D721Med (cell line): Measurements from ENCODE around the gene SCCPDH.
A peak's percentile ranks its signal among the peaks of the same experiment; 100 is the strongest.
"Not testable (repeated sequence)": the region's sequence is repeated elsewhere in the genome, so short reads cannot be mapped to it uniquely, and the experiment has no call there.

Experiments
- DNase-seq: peaks from one replicate; pipeline ENCODE4 v3.0.0; 2011; ENCODE audit warnings: low spot score; ENCODE audit not compliant: insufficient read length
- FAIRE-seq: peaks from 2 replicates; lab custom pipeline; 2011; peaks lifted over from hg19 to GRCh38; lab: Jason Lieb, UNC
- CTCF ChIP-seq: IDR thresholded peaks from 2 replicates; pipeline ENCODE4 v1.5.1; 2012; ENCODE audit warnings: mild to moderate bottlenecking, control low read depth; ENCODE audit not compliant: insufficient read depth; ENCODE audit errors: missing control alignments

Gene SCCPDH

GRCh38 chr1:246708166-246708565 is 16.0 kb upstream of the SCCPDH start:
- TF ChIP-seq CTCF, result no peak
- DNase-seq (no peak), FAIRE-seq (no peak)

GRCh38 chr1:246709196-246709595 is 15.0 kb upstream of the SCCPDH start:
- FAIRE-seq, result no peak
- TF ChIP-seq CTCF, result no peak

GRCh38 chr1:246709835-246710234 is 14.4 kb upstream of the SCCPDH start:
- TF ChIP-seq CTCF, result no peak
- no peak for DNase-seq
- no peak for FAIRE-seq

More at GRCh38 chr1:246709196-246709595, 15.0 kb upstream of the SCCPDH start:
- DNase-seq, result no peak

- no peak for TF ChIP-seq CTCF
- no peak for DNase-seq
- FAIRE-seq, result no peak
Observed at GRCh38 chr1:246711548-246712003, 12.6 kb upstream of the SCCPDH start.

- FAIRE-seq, DNase-seq: not testable (repeated sequence)
Observed at GRCh38 chr1:246712428-246712827, 11.8 kb upstream of the SCCPDH start.

- DNase-seq, FAIRE-seq: not testable (repeated sequence)
Observed at GRCh38 chr1:246719361-246719760, 4.8 kb upstream of the SCCPDH start.

- not testable (repeated sequence) for FAIRE-seq, DNase-seq
Observed at GRCh38 chr1:246720814-246721213, 3.4 kb upstream of the SCCPDH start.

- peak; percentile 58 for FAIRE-seq
- TF ChIP-seq CTCF, result no peak
- no peak for DNase-seq
Observed at GRCh38 chr1:246722720-246723119, 1.5 kb upstream of the SCCPDH start.

GRCh38 chr1:246724731-246725095 is 504 bp downstream of the SCCPDH start:
- no peak for DNase-seq
- no peak for TF ChIP-seq CTCF
- no peak for FAIRE-seq
